GM12872 (cell line): ENCODE measurements around the gene MCOLN2.

ENCODE experiments used
- TF ChIP-seq, protein P1 (sequence below): IDR thresholded peaks from 3 replicates; pipeline ENCODE4 v1.5.1; 2011; ENCODE audit warnings: low read depth, mild to moderate bottlenecking, low read length, moderate library complexity; ENCODE audit not compliant: insufficient read depth

The MCOLN2 gene

GRCh38 chr1:84996846-84997666 is at the start of gene MCOLN2:
Gene MCOLN2 (minus strand): TSS chr1:84997113. CDS start chr1:84996872, 241 bp downstream.
- TF ChIP-seq, protein P1, sequence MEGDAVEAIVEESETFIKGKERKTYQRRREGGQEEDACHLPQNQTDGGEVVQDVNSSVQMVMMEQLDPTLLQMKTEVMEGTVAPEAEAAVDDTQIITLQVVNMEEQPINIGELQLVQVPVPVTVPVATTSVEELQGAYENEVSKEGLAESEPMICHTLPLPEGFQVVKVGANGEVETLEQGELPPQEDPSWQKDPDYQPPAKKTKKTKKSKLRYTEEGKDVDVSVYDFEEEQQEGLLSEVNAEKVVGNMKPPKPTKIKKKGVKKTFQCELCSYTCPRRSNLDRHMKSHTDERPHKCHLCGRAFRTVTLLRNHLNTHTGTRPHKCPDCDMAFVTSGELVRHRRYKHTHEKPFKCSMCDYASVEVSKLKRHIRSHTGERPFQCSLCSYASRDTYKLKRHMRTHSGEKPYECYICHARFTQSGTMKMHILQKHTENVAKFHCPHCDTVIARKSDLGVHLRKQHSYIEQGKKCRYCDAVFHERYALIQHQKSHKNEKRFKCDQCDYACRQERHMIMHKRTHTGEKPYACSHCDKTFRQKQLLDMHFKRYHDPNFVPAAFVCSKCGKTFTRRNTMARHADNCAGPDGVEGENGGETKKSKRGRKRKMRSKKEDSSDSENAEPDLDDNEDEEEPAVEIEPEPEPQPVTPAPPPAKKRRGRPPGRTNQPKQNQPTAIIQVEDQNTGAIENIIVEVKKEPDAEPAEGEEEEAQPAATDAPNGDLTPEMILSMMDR: 0 out of 3 replicates have a peak, but pooled peaks have one; percentile 7

- TF ChIP-seq, protein P1: no peak
Observed at GRCh38 chr1:85042413-85042812, 45.5 kb upstream of the MCOLN2 start.

DNA sequence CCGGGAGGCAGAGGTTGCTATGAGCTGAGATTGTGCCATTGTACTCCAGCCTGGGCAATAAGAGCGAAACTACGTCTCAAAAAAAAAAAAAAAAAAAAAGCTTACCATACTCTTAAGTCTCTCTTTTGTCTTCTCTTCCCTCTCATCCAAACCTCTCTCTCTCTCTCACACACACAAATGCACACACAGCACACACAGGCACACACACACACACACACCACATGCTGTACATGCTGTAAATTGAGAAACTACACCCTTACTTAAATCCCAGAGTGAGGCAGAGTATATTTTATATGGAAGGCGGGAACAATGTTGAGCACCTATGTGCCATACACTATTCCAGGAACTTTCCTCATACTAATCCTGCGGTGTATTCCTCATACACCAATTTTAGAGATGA is 44.9 kb upstream of the MCOLN2 start:
- TF ChIP-seq, protein P1: no peak

GRCh38 chr1:85033221-85033620 is 36.3 kb upstream of the MCOLN2 start:
- TF ChIP-seq, protein P1: no peak

GRCh38 chr1:85030536-85030935 is 33.6 kb upstream of the MCOLN2 start:
- TF ChIP-seq, protein P1: no peak

DNA sequence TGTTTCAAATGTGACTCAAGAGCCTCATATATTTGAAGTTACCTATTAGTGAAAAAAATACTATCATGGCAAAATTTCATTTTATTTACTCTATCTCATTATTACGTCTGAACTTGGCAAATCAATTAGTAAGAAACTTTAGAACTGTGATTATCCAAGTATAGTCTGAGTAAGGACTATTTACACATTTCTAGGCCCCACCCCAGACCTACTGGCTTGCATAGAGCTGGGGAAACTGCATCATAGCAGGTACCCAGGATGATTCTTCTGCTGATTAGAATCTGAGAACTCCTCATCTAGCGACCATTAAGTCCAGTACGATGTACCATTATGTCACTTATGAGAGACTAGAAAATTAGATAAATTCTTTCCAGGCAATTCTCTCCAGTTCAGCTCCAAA is 31.2 kb upstream of the MCOLN2 start:
- TF ChIP-seq, protein P1: no peak

GRCh38 chr1:85027242-85027983 is 30.5 kb upstream of the MCOLN2 start:
- TF ChIP-seq, protein P1: no peak
